Measurements from ENCODE around the gene NME8. TPM values are rescaled to one million over a fixed set of nuclear protein-coding genes. Genes with fewer than 3 reads are reported as not detected.

NME8 gene
- polyA plus RNA-seq, 6 donors from 2014 or later, result not detected

DNA sequence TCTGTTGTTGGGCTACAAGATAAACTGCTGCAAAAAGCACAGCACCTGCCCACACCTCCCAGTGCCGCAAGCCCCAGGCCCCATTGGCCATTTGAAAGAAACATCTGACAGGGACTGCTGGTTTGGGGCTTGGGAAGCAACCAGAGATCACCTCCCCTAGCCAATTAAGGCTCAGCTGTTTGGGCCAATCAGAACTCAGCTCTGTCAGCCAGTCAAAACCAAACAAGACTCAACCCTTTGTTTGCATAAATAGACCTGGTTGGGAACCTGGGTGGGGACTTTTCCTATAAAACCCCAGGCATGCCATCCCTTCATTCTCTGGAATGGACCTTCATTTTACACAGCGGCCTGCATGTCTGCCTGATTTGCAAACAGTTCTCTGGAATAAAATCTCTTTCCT, 17.2 kb upstream of the NME8 start:
- DNase-seq (no peak), ATAC-seq (ENCODE audit: low read depth in 2 of 2) (no peak)
- Mint-ChIP-seq H3K27ac (no peak overlapping the region), H3K27me3 (peaks cover 7 to 20% (median 16%) of the 10 kb centered on the region in 3 donors), H3K9me3 (no peaks in the 10 kb centered on the region), H3K4me1 (peaks cover 16 to 29% (median 20%) of the 10 kb centered on the region in 3 donors), H3K4me3 (peak overlapping the region in 1 of 8 donors; percentile 42), H3K36me3 (no peaks in the 10 kb centered on the region)

GRCh38 chr7:37832194-37832593, 16.2 kb upstream of the NME8 start:
- H3K36me3 Mint-ChIP-seq, result no peaks in the 10 kb centered on the region
- no peak for DNase-seq
- H3K4me1 Mint-ChIP-seq, result peaks cover 10 to 23% (median 13%) of the 10 kb centered on the region in 3 donors
- H3K9me3 Mint-ChIP-seq, result no peaks in the 10 kb centered on the region
- H3K27ac Mint-ChIP-seq, result no peak overlapping the region
- peak overlapping the region in 1 of 8 donors; percentile 73 for H3K4me3 Mint-ChIP-seq
- ATAC-seq (ENCODE audit: low read depth in 2 of 2), result peak; percentile 82 to 92
- H3K27me3 Mint-ChIP-seq, result peaks cover 7 to 15% (median 11%) of the 10 kb centered on the region in 3 donors

DNA sequence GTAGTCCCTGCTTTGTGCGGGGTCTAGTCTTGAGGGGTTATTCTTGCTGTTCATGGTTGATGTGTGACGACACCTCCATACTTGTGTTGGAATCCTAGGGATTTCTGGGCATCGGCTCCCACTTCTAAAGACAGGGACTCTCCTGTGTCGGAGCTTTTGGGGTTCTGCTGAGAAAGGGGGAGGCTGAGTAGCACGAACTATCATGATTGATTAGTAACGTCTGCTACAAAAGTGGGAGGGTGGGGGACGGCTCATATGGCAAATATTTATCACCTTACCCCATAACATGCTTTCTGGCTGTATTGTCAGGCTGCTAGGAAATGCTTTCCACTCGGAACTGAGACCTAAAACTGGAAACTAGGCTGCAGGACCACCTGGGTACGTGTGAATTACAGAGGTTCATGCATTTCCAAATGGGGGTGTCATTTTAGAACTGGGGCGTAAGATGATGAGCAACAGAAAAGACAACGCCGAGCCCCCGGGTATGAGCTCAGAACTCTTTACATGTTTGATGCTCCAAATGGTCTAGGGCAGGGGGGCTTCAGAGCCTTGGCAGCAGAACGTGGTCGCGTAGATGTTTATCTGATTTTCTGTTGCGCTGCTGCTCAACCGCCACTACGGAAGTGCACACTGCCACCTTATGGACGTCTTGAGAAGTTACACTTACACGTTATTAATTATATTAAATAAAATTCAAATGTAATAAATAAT, 15.1 kb upstream of the NME8 start:
- Mint-ChIP-seq H3K27me3 (peaks cover 7 to 14% (median 11%) of the 10 kb centered on the region in 3 donors), H3K4me3 (peak overlapping the region; percentile 66 to 89 (median 82)), H3K4me1 (peaks cover 10 to 21% (median 13%) of the 10 kb centered on the region in 3 donors), H3K27ac (peak overlapping the region in 1 of 6 donors; percentile 33), H3K36me3 (no peaks in the 10 kb centered on the region), H3K9me3 (no peaks in the 10 kb centered on the region)
- DNase-seq (peak; percentile 48), ATAC-seq (ENCODE audit: low read depth in 2 of 2) (peak; percentile 41 to 56)

DNA sequence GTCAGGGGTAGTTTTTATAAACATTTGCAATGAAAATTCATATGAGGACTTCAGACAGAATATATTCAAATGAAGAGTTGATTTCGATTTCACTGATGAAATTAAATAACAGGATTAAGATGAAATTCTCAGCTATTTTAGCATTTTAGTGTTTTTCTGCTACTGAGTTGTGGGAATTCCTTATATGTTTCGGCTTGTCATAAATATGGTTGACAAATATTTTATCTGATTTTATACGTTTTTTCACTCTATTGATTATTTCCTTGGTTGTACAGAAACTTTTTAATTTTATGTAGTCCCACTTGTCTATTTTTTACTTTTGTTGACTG, 14.6 kb upstream of the NME8 start:
- Mint-ChIP-seq H3K27me3 (peaks cover 11 to 14% (median 11%) of the 10 kb centered on the region in 3 donors), H3K4me1 (peaks cover 10 to 21% (median 13%) of the 10 kb centered on the region in 3 donors), H3K9me3 (no peaks in the 10 kb centered on the region), H3K27ac (no peak overlapping the region), H3K4me3 (peak overlapping the region in 2 of 8 donors; percentile 66 to 73), H3K36me3 (no peaks in the 10 kb centered on the region)
- ATAC-seq (ENCODE audit: low read depth in 2 of 2) (no peak), DNase-seq (no peak)

DNA sequence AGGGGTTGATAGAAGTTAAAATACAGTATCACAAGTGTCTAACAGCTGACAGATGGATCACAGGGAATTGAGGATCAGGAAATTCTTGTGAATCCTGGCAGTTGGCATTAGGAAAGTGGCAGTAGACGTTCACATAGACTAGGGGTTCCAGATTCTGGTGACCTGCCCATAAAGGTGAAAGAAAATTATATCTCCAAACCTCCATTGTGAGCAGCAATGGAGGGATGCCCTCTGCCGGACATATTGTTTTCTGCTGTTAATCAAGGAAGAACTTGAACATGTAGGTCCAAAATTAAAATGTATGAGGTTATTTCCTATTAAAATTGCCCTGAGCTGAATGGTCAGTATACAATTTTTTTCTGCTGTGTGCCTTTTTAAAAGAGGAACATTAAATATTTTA, 5.1 kb downstream of the NME8 start:
- no peak overlapping the region for H3K27ac Mint-ChIP-seq
- H3K4me3 Mint-ChIP-seq, result no peak overlapping the region
- no peak for DNase-seq
- H3K27me3 Mint-ChIP-seq, result peaks cover 9 to 26% (median 13%) of the 10 kb centered on the region in 3 donors
- ATAC-seq (ENCODE audit: low read depth in 2 of 2), result no peak
- peaks cover 0 to 4% (median 0%) of the 10 kb centered on the region in 7 donors for H3K9me3 Mint-ChIP-seq
- no peaks in the 10 kb centered on the region for H3K4me1 Mint-ChIP-seq
- H3K36me3 Mint-ChIP-seq, result no peaks in the 10 kb centered on the region

GRCh38 chr7:37882086-37882485, 33.7 kb downstream of the NME8 start:
- peaks cover 4 to 26% (median 16%) of the 10 kb centered on the region in 7 donors for H3K9me3 Mint-ChIP-seq
- no peak for DNase-seq
- H3K27ac Mint-ChIP-seq, result no peak overlapping the region
- no peak overlapping the region for H3K4me3 Mint-ChIP-seq
- ATAC-seq (ENCODE audit: low read depth in 2 of 2), result no peak
- H3K36me3 Mint-ChIP-seq, result no peaks in the 10 kb centered on the region
- H3K27me3 Mint-ChIP-seq, result peaks cover 0 to 21% (median 18%) of the 10 kb centered on the region in 3 donors
- no peaks in the 10 kb centered on the region for H3K4me1 Mint-ChIP-seq

- H3K9me3 Mint-ChIP-seq, result peaks cover 0 to 5% (median 0%) of the 10 kb centered on the region in 7 donors
- peak overlapping the region in 1 of 6 donors; percentile 61 for H3K27ac Mint-ChIP-seq
- no peak overlapping the region for H3K4me3 Mint-ChIP-seq
- DNase-seq, result no peak
- no peak for ATAC-seq (ENCODE audit: low read depth in 2 of 2)
- peaks cover 0 to 5% (median 3%) of the 10 kb centered on the region in 3 donors for H3K27me3 Mint-ChIP-seq
- no peaks in the 10 kb centered on the region for H3K4me1 Mint-ChIP-seq
- no peaks in the 10 kb centered on the region for H3K36me3 Mint-ChIP-seq
Observed at GRCh38 chr7:37893359-37893758, 45.0 kb downstream of the NME8 start.

DNA sequence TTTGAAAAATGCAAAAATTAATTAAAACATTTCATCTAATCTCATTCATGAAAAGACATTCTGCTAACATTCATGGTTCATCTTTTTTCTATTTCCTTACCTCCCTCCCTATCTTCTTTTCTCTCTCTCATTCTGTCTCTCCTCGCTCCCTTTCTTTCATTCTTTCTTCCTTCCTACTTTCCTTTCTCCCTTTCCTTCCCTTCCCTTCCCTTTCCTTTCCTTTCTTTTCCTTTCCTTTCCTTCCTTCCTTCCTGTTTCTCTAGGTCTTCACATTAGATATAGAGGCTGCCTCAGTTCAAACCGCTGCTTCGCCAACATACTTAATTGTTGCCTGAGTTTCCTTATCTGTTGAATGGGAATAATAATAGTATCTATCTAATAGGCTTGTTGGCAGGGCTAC, 46.3 kb downstream of the NME8 start:
- Mint-ChIP-seq H3K27ac (peak overlapping the region in 1 of 6 donors; percentile 87), H3K4me1 (no peaks in the 10 kb centered on the region), H3K36me3 (no peaks in the 10 kb centered on the region), H3K9me3 (peaks cover 0 to 5% (median 0%) of the 10 kb centered on the region in 7 donors), H3K4me3 (peak overlapping the region in 1 of 8 donors; percentile 47), H3K27me3 (peaks cover 0 to 5% (median 3%) of the 10 kb centered on the region in 3 donors)
- ATAC-seq (ENCODE audit: low read depth in 2 of 2) (no peak), DNase-seq (no peak)

DNA sequence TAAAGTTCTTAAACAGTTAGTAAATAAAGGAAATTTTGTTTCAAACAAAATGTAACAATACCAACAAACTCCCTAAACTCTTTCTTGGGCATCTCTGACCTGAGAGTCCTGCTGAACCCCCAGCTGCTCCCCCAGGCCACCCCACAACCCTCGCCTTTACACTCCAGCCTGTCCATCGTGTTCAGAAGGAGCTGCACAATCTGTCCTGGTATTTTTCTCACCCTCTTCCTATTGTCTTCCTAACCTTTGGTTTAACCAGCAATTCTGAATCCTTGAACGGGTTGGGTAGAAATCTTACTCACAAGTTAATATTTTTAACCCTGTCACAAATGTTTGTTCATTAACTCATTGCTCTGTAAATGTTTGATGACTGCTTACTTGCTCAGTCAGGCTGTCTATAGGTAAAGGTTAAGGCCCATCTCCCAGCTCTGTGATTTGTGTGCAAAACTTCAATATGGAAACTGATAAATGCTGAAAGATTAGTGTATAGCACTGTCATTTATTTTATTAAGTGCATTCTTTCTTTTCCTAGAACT, 51.4 kb downstream of the NME8 start:
- Mint-ChIP-seq H3K4me1 (no peaks in the 10 kb centered on the region), H3K9me3 (peaks cover 0 to 4% (median 0%) of the 10 kb centered on the region in 7 donors), H3K27me3 (peaks cover 0 to 5% (median 0%) of the 10 kb centered on the region in 3 donors), H3K36me3 (no peaks in the 10 kb centered on the region), H3K27ac (no peak overlapping the region), H3K4me3 (no peak overlapping the region)
- DNase-seq (no peak), ATAC-seq (ENCODE audit: low read depth in 2 of 2) (no peak)

DNA sequence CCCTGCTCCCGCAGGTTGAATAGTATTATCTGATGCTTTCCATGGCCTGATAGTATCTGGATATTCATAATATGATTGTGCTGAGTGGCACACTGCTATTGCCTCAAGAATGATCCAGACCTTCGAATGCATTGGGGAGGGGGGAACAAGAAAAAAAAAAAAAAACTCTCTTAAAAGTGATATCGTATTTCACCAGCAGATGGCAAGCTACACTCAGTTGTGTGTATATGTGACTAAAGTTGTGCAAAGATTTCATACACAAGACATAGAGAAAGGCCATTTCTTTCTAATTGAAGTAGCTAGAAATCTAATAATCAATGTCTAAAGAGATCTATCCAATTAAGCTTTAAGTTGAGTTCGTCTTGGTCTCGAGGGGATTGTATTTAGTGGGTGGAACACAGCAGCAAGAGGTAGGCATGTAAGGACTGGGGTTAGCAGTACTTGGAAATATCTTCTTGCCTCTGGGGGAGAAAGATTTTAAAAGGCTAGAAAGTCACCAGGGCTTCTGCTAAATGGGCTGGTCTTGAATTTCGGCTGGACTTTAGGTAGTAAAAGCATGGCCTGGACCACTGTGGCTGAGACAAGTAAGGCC, 52.9 kb downstream of the NME8 start:
- H3K4me1 Mint-ChIP-seq, result no peaks in the 10 kb centered on the region

GRCh38 chr7:37901890-37902524, 53.6 kb downstream of the NME8 start:
- Mint-ChIP-seq H3K27ac (no peak overlapping the region), H3K4me1 (no peaks in the 10 kb centered on the region), H3K36me3 (no peaks in the 10 kb centered on the region), H3K9me3 (peaks cover 0 to 4% (median 0%) of the 10 kb centered on the region in 7 donors), H3K27me3 (peaks cover 0 to 5% (median 0%) of the 10 kb centered on the region in 3 donors), H3K4me3 (no peak overlapping the region)
- DNase-seq (no peak), ATAC-seq (ENCODE audit: low read depth in 2 of 2) (no peak)

More for the DNA sequence above, 52.9 kb downstream of the NME8 start:
- ATAC-seq (ENCODE audit: low read depth in 2 of 2) (no peak), DNase-seq (no peak)
- Mint-ChIP-seq H3K36me3 (no peaks in the 10 kb centered on the region), H3K9me3 (peaks cover 0 to 4% (median 0%) of the 10 kb centered on the region in 7 donors), H3K27me3 (peaks cover 0 to 5% (median 0%) of the 10 kb centered on the region in 3 donors), H3K4me3 (no peak overlapping the region), H3K27ac (no peak overlapping the region)

DNA sequence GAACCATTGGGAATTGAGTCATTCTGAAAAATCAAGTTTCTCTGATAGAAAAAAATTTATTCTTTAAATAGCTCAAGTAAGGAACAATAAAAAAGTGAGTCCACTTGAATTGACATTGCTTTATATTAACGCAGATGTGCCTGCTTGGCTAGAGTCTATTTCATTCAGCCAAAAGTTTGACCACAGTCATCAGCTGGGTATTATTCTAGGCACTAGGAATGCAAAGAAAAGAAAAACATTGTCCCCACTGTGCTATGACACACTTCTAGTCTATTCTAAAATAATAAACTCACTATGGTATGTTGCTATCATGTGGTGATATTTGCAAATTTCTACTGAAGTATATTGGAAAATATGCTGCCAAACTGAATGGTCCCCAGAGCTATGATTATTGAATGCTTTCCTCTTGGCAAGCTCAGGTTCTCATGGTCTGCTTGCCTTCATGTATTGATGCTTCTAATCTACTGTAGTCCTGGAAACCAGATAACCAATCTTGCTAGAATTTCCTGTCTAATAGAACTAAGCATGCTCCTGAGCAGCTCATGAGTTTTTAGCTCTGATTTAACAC, 59.9 kb downstream of the NME8 start:
- no peak overlapping the region for H3K27ac Mint-ChIP-seq
- ATAC-seq (ENCODE audit: low read depth in 2 of 2), result no peak
- no peak for DNase-seq
- no peaks in the 10 kb centered on the region for H3K9me3 Mint-ChIP-seq
- no peak overlapping the region for H3K4me3 Mint-ChIP-seq
- no peaks in the 10 kb centered on the region for H3K4me1 Mint-ChIP-seq
- peaks cover 7 to 11% (median 10%) of the 10 kb centered on the region in 3 donors for H3K27me3 Mint-ChIP-seq
- H3K36me3 Mint-ChIP-seq, result no peaks in the 10 kb centered on the region

GRCh38 chr7:37912756-37913155, 64.4 kb downstream of the NME8 start:
- Mint-ChIP-seq H3K27ac (no peak overlapping the region), H3K4me3 (no peak overlapping the region), H3K36me3 (no peaks in the 10 kb centered on the region), H3K27me3 (peaks cover 36 to 48% (median 39%) of the 10 kb centered on the region in 3 donors), H3K4me1 (peaks cover 11 to 17% (median 16%) of the 10 kb centered on the region in 3 donors), H3K9me3 (no peaks in the 10 kb centered on the region)
- DNase-seq (no peak), ATAC-seq (ENCODE audit: low read depth in 2 of 2) (no peak)
